IgD-negative memory B cell (primary cell): Measurements from ENCODE around the gene IREB2. TPM values are rescaled to one million over a fixed set of nuclear protein-coding genes. Genes with fewer than 3 reads are reported as not detected.
A peak's percentile ranks its signal among the peaks of the same experiment; 100 is the strongest.
"Not testable (repeated sequence)": the region's sequence is repeated elsewhere in the genome, so short reads cannot be mapped to it uniquely, and the experiment has no call there.

Experiments used
- H3K27ac Mint-ChIP-seq, 3 donors: one replicate each; pipeline ENCODE4 v1.8.0; 2020 to 2022; ENCODE audit warnings: mild to moderate bottlenecking in 3 of 3, mixed read lengths in 3 of 3, moderate library complexity in 1 of 3
- H3K27me3 Mint-ChIP-seq: one replicate; pipeline ENCODE4 v1.8.0; 2021; ENCODE audit warnings: mixed read lengths
- H3K36me3 Mint-ChIP-seq: one replicate; pipeline ENCODE4 v1.8.0; 2020; ENCODE audit warnings: mild to moderate bottlenecking, mixed read lengths
- H3K4me1 Mint-ChIP-seq, 3 donors: one replicate each; pipeline ENCODE4 v1.8.0; 2020 to 2022; ENCODE audit warnings: mixed read lengths in 3 of 3, mild to moderate bottlenecking in 1 of 3
- H3K4me3 Mint-ChIP-seq, 4 donors: one replicate each; pipeline ENCODE4 v1.8.0; 2020 to 2022; ENCODE audit warnings: mild to moderate bottlenecking in 4 of 4, mixed read lengths in 4 of 4, moderate library complexity in 3 of 4
- H3K9me3 Mint-ChIP-seq, 3 donors: one replicate each; pipeline ENCODE4 v1.8.0; 2020 to 2021; ENCODE audit warnings: mixed read lengths in 3 of 3, mild to moderate bottlenecking in 1 of 3
- polyA plus RNA-seq: library from polyadenylated mRNA; unstranded; fragments of 300-500 nt; fragmentation: Illumina TruSeq; gene quantifications from one replicate; pipeline ENCODE4 v1.2.3, GENCODE V29; 2021

The IREB2 gene
- polyA plus RNA-seq, 1 donor from 2014 or later = 12.7 TPM

- H3K4me3 Mint-ChIP-seq = no peak overlapping the region
- peaks cover 3% of the 10 kb centered on the region for H3K27me3 Mint-ChIP-seq
- H3K9me3 Mint-ChIP-seq = no peaks in the 10 kb centered on the region
- no peaks in the 10 kb centered on the region for H3K4me1 Mint-ChIP-seq
- no peaks in the 10 kb centered on the region for H3K36me3 Mint-ChIP-seq
- H3K27ac Mint-ChIP-seq = no peak overlapping the region
Measured at GRCh38 chr15:78398076-78398825, 39.8 kb upstream of the IREB2 start.

GRCh38 chr15:78399091-78399490 lies 38.9 kb upstream of the IREB2 start:
- no peak overlapping the region for H3K27ac Mint-ChIP-seq

GRCh38 chr15:78402061-78402610 lies 35.9 kb upstream of the IREB2 start:
- H3K27ac Mint-ChIP-seq = no peak overlapping the region
- H3K36me3 Mint-ChIP-seq = no peaks in the 10 kb centered on the region
- peaks cover 5% of the 10 kb centered on the region for H3K27me3 Mint-ChIP-seq
- H3K4me1 Mint-ChIP-seq = no peaks in the 10 kb centered on the region
- no peak overlapping the region for H3K4me3 Mint-ChIP-seq
- H3K9me3 Mint-ChIP-seq = no peaks in the 10 kb centered on the region

More at GRCh38 chr15:78399091-78399490, 38.9 kb upstream of the IREB2 start:
- Mint-ChIP-seq H3K9me3 (no peaks in the 10 kb centered on the region), H3K4me3 (peak overlapping the region in 1 of 4 donors; percentile 54), H3K27me3 (peaks cover 5% of the 10 kb centered on the region), H3K36me3 (no peaks in the 10 kb centered on the region), H3K4me1 (no peaks in the 10 kb centered on the region)

- Mint-ChIP-seq H3K4me3 (no peak overlapping the region), H3K4me1 (no peaks in the 10 kb centered on the region), H3K9me3 (no peaks in the 10 kb centered on the region), H3K36me3 (no peaks in the 10 kb centered on the region), H3K27me3 (peaks cover 5% of the 10 kb centered on the region), H3K27ac (peak overlapping the region in 1 of 3 donors; percentile 19)
Measured at GRCh38 chr15:78404125-78404524, 33.9 kb upstream of the IREB2 start.

- not testable (repeated sequence) for H3K27ac Mint-ChIP-seq, H3K27me3 Mint-ChIP-seq, H3K4me3 Mint-ChIP-seq, H3K36me3 Mint-ChIP-seq, H3K9me3 Mint-ChIP-seq, H3K4me1 Mint-ChIP-seq
Measured at GRCh38 chr15:78404796-78405195, 33.2 kb upstream of the IREB2 start.

GRCh38 chr15:78405336-78405924 lies 32.6 kb upstream of the IREB2 start:
- H3K27ac Mint-ChIP-seq = no peak overlapping the region
- H3K4me1 Mint-ChIP-seq = no peaks in the 10 kb centered on the region
- H3K36me3 Mint-ChIP-seq = no peaks in the 10 kb centered on the region
- peaks cover 5% of the 10 kb centered on the region for H3K27me3 Mint-ChIP-seq
- no peaks in the 10 kb centered on the region for H3K9me3 Mint-ChIP-seq
- H3K4me3 Mint-ChIP-seq = no peak overlapping the region

GRCh38 chr15:78406016-78406585 lies 31.9 kb upstream of the IREB2 start:
- no peaks in the 10 kb centered on the region for H3K4me1 Mint-ChIP-seq
- H3K9me3 Mint-ChIP-seq = no peaks in the 10 kb centered on the region
- no peak overlapping the region for H3K27ac Mint-ChIP-seq
- peaks cover 5% of the 10 kb centered on the region for H3K27me3 Mint-ChIP-seq
- H3K36me3 Mint-ChIP-seq = no peaks in the 10 kb centered on the region
- H3K4me3 Mint-ChIP-seq = no peak overlapping the region

- Mint-ChIP-seq H3K27me3 (peaks cover 13% of the 10 kb centered on the region), H3K27ac (no peak overlapping the region), H3K4me1 (no peaks in the 10 kb centered on the region), H3K4me3 (no peak overlapping the region), H3K36me3 (no peaks in the 10 kb centered on the region), H3K9me3 (no peaks in the 10 kb centered on the region)
Measured at GRCh38 chr15:78407608-78408354, 30.2 kb upstream of the IREB2 start.

GRCh38 chr15:78408355-78408640 lies 29.7 kb upstream of the IREB2 start:
- peaks cover 11% of the 10 kb centered on the region for H3K27me3 Mint-ChIP-seq
- no peak overlapping the region for H3K4me3 Mint-ChIP-seq
- no peak overlapping the region for H3K27ac Mint-ChIP-seq
- no peaks in the 10 kb centered on the region for H3K36me3 Mint-ChIP-seq
- no peaks in the 10 kb centered on the region for H3K4me1 Mint-ChIP-seq
- no peaks in the 10 kb centered on the region for H3K9me3 Mint-ChIP-seq

- Mint-ChIP-seq H3K4me1 (no peaks in the 10 kb centered on the region), H3K27ac (no peak overlapping the region), H3K27me3 (peaks cover 8% of the 10 kb centered on the region), H3K9me3 (no peaks in the 10 kb centered on the region), H3K36me3 (no peaks in the 10 kb centered on the region), H3K4me3 (no peak overlapping the region)
Measured at GRCh38 chr15:78408961-78409360, 29.1 kb upstream of the IREB2 start.

GRCh38 chr15:78411061-78411460 lies 27.0 kb upstream of the IREB2 start:
- peaks cover 10% of the 10 kb centered on the region for H3K27me3 Mint-ChIP-seq
- H3K9me3 Mint-ChIP-seq = no peaks in the 10 kb centered on the region
- no peak overlapping the region for H3K27ac Mint-ChIP-seq
- H3K4me3 Mint-ChIP-seq = no peak overlapping the region
- H3K4me1 Mint-ChIP-seq = no peaks in the 10 kb centered on the region
- no peaks in the 10 kb centered on the region for H3K36me3 Mint-ChIP-seq

- Mint-ChIP-seq H3K4me3 (no peak overlapping the region), H3K27ac (no peak overlapping the region), H3K4me1 (no peaks in the 10 kb centered on the region), H3K36me3 (no peaks in the 10 kb centered on the region), H3K9me3 (no peaks in the 10 kb centered on the region), H3K27me3 (peaks cover 10% of the 10 kb centered on the region)
Measured at GRCh38 chr15:78414621-78415250, 23.3 kb upstream of the IREB2 start.

- H3K4me1 Mint-ChIP-seq = no peaks in the 10 kb centered on the region
- no peak overlapping the region for H3K27ac Mint-ChIP-seq
- peaks cover 11% of the 10 kb centered on the region for H3K27me3 Mint-ChIP-seq
- H3K9me3 Mint-ChIP-seq = no peaks in the 10 kb centered on the region
- no peaks in the 10 kb centered on the region for H3K36me3 Mint-ChIP-seq
- no peak overlapping the region for H3K4me3 Mint-ChIP-seq
Measured at GRCh38 chr15:78415284-78415683, 22.7 kb upstream of the IREB2 start.

GRCh38 chr15:78417754-78418630 lies 20.0 kb upstream of the IREB2 start:
- Mint-ChIP-seq H3K4me3 (no peak overlapping the region), H3K36me3 (no peaks in the 10 kb centered on the region), H3K27ac (no peak overlapping the region), H3K4me1 (peaks cover 0 to 3% (median 0%) of the 10 kb centered on the region in 3 donors), H3K9me3 (no peaks in the 10 kb centered on the region), H3K27me3 (peaks cover 8% of the 10 kb centered on the region)
